Measurements from ENCODE around the gene CCL22.
"Not testable (repeated sequence)": the region's sequence is repeated elsewhere in the genome, so short reads cannot be mapped to it uniquely, and the experiment has no call there.

CCL22 gene

DNA sequence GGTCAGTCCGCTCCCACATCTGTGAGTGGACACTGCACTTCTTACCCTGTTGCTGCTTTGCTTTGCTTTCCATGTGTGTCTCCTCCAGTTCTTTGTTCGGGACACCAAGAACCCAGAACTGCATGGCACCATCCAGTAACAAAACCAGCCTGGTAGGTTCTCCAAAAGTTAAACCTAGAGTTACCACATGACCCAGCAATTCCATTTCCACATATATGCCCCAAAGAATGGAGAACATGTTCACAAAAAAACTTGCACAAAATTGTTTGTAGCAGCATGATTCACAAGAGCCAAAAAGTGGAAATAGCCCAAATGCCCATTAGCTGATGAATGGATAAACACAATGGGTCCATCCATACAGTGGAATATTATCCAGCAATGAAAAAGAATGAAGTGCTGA is 10.3 kb upstream of the CCL22 start:
- no peak for DNase-seq

DNA sequence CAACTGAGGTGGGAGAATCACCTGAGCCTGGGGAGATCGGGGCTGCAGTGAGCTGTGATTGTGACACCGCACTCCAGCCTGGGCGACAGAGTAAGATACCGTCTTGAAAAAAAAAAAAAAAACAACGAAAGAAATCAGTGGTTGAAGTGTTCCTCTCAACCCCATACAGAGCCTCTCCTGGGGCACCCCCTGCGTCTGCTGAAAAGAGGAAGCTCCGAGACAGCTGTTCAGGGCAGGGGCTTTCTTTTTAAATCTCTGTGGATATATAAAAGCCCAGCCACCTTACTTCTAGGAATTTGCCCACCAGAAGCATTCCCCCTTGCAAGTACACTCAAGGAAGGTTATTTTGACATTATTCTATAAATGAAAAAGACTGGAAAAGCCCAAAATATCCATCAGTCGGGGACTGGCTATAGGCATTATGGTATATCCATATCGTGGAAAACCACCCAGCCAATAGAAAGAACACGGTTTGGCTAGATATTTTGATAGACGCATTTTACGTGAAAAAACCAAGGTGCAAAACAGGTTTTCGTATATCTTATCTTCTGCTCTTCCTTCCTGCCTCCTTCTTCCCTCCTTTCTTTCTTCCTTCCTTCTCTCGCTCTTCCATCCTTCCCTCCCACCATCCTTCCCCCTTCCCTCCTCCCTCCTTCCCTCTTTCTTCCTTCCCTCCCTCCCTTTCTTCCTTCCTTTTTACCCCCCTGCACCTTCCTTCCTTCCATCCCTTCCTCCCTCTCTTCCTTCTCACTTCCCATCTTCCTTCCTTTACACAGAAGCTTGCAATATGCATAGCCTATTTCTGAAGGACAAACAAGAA is 9.2 kb upstream of the CCL22 start:
- peak; percentile 6 for DNase-seq

DNA sequence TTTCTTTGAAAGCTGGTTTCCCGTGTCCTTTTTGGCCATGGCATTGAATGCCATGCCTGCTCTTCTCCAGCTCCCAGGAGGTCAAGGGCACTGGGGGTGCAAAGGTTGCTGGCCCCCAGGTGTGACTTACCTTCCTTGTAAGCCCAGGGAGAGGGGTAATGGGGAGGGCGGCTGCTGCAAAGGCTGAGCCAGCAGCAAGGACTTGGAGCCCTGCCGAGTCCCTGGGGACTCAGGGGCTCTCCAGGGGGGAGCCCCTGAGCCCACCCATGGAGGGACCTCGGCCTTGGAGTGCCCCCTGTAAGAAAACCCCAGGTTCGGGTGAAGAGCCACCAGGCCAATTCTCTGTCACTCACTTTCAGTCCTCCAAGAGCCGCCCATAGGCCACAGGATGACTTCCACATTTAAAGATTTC is 5.9 kb upstream of the CCL22 start:
- DNase-seq, result no peak

DNA sequence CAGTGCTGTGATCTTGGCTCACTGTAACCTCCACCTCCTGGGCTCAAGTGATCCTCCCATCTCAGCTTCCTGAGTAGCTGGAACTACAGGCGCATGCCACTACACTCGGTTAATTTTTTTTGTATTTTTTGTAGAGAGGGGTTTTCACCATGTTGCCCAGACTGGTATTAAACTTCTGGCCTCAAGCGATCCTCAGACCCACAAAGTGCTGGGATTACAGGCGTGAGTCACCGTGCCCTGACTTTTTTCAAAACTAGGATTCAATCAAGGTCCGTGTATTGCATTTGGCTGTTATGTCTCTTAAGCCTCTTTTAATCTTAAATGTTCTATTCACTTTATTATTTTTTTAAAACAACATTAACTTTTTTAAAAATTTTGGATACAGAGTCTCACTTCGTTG is 4.3 kb upstream of the CCL22 start:
- no peak for DNase-seq

DNA sequence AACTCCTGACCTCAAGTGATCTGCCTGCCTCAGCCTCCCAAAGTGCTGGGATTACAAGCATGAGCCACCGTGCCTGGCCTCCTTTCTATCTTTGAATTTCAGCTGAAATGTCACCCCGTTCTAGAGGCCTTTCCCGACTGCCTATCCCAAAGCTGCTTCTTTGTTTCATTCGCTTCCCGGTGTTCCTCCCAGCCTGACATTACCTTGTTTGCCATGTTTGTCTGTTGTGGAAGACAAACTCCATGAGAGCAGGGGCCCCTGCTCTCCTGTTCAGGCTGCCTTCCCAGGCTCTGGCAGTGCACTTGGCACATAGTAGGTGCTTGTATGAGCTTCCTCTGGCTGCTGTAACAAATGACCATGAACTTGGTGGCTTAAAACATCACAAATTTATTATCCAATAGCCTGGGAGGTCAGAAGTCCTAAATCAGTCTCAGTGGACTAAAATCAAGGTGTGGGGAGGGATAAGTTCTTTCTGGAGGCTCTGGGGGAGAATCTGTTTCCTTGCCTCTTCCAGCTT is 2.6 kb upstream of the CCL22 start:
- no peak for DNase-seq

DNA sequence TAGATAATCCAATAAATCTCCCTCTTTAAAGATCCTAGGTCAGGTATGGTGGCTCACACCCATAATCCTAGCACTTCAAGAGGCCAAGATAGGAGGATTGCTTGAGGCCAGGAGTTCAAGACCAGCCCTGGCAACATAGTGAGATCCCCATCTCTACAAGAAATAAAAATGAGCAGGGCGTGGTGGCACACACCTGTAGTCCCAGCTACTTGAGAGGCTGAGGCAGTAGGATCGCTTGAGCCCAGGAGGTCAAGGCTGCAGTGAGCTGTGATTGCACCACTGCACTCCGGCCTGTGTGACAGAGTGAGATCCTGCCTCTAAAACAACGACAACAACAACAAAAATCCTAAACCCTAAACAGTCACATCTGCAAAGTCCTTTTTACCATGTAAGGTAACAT is 2.0 kb upstream of the CCL22 start:
- DNase-seq, result no peak

DNA sequence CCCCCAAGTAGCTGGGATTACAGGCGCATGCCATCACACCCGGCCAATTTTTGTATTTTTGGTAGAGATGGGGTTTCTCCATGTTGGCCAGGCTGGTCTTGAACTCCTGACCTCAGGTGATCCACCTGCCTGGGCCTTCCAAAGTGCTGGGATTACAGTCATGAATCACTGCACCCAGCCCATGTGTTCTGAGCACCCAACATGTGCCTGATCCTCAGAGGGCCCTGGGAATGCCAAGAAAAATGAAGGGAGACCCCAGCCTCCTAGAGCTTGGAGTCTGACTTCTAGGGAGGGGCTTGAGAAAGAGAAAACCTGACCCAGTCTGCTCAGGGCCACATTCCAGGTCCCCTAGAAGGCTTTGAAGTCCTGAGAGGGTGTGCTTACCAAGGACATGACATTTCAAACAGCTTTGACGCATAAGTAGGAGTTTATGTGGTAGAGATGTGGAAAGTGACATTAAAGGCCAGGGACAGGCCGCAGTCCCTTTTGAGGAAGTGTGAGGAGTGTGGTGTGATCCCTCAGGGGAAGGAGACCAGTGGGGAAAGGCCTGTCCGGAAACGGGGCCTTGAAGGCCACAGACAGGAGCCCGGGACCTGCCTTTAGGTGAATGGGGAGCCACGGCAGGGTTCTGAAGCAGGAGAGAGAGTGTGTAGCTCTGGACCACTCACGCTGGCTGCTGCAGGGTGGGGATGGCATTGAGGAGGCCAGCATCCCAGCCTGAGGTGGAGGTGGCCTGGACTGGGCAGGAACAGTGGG is 1.1 kb upstream of the CCL22 start:
- no peak for DNase-seq

DNA sequence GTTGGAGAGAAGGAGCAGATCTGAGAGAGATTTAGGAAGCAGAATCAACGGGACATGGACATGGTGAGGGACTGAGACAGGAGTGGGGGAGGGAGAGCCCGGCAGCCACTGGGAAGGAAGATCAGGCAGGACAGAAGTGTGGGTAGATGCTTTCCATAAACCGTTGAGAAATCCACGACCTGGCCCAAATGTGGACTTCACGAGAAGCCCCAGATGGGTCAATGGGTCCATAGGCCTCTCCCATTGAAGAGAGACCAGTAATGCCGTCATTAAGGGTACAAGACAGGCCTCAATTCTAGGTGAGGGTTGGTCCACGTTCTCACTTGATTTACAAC is 530 bp upstream of the CCL22 start:
- no peak for DNase-seq

DNA sequence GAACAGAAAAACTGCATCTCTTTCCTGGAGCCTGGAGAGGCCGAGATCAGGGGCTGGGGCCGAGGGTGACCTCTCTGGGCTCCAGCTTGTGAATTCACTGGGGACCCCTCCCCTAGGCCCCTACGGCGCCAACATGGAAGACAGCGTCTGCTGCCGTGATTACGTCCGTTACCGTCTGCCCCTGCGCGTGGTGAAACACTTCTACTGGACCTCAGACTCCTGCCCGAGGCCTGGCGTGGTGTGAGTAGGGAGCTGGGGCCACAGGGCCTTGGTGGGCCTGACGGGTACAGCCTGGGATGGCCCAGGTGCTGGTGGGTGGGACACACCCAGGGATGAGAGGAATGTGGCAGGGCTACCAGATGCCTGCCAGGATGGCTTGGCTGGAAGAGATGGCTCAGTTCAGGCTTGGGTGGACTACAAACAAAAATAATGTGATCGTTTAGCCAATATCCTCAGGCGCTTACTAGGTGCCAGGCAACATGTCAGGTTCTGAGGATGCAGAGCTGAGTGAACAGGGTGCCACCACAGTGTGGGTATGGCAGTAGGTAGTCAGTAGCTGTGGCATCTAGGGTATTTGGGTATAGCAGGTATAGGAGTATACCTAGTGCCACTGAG is 1.8 kb downstream of the CCL22 start:
- DNase-seq, result no peak

DNA sequence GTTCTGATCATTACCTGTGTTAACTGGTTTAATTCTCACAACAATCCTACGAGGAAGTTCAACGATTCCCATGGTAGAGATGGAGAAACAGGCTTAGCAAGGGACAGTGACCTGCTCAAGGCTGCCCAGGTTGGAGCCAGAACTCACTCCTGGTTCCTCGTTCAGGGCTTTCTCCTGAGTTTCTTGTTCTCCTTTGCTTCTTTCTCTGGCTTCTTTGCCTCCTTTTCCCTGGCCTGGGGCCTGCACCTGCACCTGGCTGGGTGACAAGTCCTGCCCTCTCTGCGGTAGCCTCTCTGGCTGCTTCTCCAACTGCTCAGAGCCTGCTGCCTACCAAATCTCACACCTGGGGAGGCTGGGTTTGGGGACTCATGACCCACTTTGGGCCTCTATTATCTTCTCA is 2.8 kb downstream of the CCL22 start:
- DNase-seq, result no peak

DNA sequence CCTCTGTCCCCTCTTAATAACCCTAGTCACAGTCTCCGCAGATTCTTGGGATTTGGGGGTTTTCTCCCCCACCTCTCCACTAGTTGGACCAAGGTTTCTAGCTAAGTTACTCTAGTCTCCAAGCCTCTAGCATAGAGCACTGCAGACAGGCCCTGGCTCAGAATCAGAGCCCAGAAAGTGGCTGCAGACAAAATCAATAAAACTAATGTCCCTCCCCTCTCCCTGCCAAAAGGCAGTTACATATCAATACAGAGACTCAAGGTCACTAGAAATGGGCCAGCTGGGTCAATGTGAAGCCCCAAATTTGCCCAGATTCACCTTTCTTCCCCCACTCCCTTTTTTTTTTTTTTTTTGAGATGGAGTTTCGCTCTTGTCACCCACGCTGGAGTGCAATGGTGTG is 5.6 kb downstream of the CCL22 start:
- no peak for DNase-seq

DNA sequence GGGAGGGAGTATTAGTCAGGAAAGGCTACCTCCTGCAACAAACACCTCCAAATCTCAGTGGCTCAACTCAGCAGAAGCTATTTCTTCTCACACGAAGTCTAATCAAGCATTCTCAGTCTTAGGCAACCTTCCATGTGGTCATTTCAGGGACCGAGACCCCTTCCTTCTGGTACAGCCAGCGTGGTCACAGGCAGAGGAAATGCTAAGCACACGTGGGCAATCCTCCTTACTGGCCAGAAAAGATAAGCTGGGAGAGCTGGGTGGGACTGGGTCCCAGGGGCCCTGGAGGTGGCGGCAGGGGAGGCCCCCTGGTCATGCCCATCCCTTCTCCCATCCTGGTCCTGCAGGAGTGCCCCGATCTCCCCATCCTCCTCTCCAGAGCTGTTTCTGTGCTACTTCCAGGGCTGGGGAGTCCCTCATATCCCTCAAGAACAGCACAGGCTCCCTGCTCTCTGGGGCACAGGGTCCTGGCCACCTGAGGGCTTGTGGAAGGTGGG is 8.0 kb downstream of the CCL22 start:
- no peak for DNase-seq

DNA sequence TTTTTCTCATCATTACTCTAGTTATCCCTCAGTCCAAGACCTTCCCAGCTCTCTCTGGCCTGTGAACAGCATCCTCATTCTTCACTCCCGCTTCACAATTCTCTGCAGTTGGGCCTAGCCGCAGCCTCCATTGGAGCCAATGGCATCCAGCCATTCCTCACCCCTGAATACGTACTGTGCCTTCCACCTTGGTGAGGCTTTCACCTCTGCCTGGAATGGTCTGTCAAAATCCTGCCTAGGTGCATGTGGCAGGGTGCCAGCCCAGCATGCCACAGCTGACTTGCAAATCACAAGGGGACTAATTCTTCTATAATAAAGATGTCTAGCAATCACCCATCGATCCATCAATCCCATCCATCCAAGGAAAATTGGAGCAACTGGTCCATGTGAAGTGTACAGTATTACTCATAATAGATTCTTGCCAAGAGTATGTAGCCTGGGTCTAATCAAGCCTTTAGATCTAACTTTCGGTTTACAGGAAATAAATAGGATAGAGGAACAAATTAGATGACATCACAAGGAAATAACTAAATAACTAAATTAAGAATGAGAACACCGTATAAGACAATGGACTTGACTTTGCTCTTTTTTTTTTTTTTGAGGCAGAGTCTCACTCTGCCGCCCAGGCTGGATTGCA is 8.7 kb downstream of the CCL22 start:
- DNase-seq, result no peak

DNA sequence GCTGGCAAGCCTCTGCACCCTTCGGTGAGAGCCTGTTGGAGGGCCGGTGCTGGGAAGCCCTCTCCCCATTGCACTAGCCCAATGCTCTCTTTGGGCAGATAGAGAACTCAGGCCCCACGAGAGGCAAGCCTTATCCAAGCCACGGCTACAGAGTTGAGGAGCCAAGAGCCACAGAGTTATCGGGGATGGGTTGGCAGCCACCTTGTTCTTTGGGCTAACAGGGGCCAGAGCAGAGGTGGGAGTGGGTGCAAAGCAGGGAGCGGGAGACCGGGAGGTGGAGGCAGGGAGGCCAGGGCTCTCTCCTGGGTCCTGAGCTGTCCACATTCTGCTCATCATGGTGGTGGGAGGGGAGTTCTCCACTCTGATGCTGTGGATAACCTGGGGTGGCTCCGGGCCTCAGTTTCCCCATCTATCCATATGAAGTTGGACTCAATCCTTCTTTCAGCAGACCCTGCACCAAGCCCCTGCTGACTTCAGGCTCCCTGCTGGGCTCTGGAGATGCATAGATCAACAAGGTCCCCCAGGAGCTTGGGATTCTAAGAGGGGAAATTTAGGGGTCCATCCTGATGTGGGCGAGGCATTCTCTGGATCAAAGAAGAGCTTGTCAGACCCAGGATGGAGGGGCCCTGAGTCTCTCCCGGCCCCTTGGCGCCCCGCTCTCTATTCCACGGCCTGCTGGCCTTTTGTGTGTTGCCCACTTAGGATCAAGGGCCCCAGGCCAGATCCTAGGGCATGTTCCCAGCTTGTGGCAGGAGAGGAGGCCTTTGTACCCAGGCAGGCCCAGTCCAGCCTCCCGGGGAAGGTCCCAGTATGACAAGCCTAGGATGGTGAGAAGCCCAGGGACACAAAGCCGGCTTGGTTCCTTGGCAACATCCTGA is 13.2 kb downstream of the CCL22 start:
- no peak for DNase-seq

DNA sequence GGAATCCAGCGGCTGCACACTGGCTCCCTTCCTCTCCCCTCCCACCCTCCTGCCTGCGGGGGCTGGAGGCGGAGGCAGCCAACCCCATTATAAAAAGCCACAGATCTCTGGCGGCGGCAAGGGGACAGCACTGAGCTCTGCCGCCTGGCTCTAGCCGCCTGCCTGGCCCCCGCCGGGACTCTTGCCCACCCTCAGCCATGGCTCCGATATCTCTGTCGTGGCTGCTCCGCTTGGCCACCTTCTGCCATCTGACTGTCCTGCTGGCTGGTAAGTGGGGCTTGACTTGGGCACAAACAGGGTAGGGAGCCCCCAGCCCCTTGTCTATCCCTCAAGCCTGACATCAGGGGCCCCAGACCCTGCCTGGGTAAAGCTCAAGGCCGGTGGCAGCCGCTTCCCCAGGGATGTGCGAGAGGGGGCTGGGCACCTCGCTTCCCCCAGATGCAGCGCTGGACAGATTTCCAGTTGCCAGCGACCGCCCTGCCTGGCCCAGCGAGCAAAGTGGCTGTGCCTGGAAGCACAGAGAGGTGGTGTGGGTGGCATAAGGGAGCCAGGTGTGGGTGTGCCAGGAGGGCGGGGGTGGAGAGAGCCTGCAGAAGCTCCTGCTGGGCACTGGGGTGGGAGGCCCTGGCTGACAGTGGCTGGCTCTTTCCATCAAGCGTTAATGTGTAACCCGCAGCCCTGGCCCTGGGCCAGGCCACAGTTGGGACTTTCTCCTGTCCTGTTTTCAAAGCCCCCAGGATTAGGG is 14.0 kb downstream of the CCL22 start, which contains the start of gene CX3CL1:
TSS of gene CX3CL1 (plus strand) at position 119 of the 745 bp plus-strand sequence. CDS start at position 198, 79 bp downstream.
- DNase-seq, result no peak

DNA sequence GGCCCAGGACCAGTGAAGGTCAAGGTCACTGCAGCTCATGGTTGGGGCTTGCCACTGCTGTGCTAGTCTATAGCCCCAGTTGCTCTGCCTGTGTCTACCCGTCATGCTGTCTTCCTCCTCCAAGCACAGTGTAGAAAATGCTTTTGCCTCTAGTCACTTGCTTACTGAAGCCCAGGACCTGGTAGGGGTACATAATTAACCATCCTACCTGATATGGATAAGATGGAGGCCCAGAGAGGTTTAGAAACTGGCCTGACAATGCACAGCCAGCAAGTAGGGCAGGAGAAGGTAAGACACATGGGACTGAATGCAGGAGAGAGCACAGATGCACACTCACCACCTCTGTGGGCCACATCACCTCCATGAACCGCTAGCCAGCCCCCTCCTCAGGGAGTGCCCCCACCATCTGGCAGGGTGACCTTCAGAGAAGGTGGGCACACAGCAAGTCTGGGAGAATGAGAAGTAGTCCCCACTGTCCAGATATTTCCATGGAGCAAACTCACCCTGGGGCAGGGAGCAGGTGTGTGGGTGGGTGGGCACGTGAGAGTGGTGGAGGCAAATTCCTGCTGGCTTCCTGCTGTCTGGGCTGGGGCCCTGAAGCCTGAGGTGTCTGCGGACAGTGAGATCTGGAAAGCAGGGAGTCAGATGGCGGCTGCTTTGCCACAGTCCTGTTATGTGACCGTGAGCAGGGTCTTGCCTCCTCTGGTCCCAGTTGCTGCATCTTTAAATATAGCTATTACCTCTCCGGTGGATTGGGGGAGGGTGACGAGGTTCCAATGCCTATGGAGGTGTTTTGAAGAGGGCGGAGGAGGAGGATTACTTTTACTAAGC is 14.7 kb downstream of the CCL22 start:
- no peak for DNase-seq

DNA sequence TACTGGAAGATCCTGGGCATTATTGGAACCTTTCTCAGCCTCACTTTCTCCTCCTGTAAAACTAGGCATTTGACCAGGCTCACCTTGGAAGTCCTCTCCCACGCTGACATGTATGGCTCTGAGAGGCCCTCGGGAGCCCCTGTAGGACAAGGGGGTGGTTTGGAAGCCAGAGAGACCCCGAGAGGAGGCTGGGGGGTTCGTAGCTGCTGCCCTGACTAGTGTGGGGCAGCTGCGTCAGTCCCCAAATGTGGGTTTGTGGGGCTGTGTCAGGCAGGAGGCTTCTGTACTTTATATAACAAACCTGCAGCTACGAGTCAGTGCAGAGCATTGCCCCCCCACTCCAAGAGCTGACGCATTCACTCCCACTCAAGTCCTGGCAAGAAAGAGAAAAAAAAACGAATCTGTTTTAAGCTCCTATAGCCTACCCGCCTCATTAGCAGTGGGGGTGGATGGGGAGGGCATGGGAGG is 15.5 kb downstream of the CCL22 start:
- DNase-seq, result no peak

DNA sequence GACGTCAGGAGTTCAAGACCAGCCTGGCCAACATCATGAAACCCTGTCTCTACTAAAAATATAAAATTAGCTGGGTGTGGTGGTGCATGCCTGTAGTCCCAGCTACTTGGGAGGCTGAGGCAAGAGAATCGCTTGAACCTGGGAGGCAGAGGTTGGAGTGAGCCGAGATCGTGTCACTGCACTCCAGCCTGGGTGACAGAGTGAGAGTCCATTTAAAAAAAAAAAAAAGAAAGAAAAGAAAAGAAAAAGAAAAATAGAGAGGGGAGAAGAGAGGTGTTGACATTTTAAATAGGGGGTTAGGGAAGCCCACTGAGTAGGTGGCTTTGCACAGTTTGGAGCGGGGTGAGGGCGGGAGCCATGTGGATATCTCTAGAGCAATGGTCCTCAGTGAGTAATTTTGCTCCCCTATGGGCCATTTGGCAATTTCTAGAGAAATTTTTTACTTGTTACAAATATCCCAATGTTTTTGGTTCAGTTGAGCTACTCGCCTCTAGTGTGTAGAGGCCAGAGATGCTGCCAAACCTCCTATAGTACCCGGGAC is 16.4 kb downstream of the CCL22 start:
- DNase-seq, result not testable (repeated sequence)

DNA sequence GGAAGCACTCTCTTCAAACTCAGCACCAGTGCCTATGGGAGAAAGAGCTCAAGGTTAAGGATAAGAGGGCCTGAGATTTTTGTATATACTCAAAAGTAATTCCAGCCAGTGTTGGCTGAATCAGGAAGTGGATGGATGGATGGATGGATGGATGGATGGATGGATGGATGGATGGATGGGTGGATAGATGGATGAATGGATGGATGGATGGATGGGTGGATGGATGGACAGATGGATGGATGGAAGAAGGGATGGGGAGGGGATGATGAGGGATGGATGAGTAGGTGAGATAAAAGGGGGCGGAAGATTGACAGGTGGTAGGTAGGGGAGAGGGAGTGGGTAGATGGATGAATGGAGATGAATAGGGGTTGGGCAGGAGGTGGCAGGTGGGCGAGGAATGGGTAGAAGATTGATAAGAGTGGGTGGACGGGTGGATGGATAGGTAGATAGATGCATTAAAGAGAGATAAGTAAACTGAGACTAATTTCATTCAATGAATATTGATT is 17.8 kb downstream of the CCL22 start:
- no peak for DNase-seq

Measured in activated CD4-positive, alpha-beta T cell treated with anti-CD3 and anti-CD28 coated beads, Interleukin-10, Interleukin-2, amounts not matched to agents 100 ng/mL and 50 ng/mL, durations not matched to agents 16 hours and 8 hours (primary cell).